OCI-LY3 (cell line): ENCODE data around the gene AUTS2.

Experiments
- EZH2phosphoT487 ChIP-seq: fragments of 200-600 bp; shearing (Covaris generic); IDR thresholded peaks from 2 replicates; pipeline ENCODE4 v1.6.1; 2018; ENCODE audit warnings: antibody characterized with exemption, mixed run types, low read depth
- TF ChIP-seq, protein P1 (sequence below): fragments of 200-600, 300-600 bp; sonication (generic); IDR thresholded peaks from 2 replicates; pipeline ENCODE4 v1.5.1; 2014; ENCODE audit warnings: antibody characterized with exemption, low read length, low read depth

DNA sequence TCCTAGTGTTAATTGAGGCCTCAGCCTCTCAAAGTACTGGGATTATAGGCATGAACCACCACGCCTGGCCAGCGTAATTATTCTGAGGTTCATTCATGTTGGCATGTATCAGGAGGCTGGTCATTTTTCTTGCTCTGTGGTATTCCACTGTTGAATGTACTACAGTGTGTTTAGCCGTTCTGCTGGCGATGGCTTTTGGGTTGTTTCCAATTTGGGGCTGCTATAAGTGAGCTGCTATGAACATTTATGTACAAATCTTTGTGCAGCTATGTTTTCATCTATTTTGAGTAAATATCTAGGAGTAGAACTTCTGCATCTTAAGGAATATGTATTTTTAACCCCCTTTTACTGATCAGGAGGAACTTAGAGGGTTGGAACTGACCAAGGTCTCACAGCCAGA lies 145.8 kb downstream of the AUTS2 start:
- TF ChIP-seq, protein P1, sequence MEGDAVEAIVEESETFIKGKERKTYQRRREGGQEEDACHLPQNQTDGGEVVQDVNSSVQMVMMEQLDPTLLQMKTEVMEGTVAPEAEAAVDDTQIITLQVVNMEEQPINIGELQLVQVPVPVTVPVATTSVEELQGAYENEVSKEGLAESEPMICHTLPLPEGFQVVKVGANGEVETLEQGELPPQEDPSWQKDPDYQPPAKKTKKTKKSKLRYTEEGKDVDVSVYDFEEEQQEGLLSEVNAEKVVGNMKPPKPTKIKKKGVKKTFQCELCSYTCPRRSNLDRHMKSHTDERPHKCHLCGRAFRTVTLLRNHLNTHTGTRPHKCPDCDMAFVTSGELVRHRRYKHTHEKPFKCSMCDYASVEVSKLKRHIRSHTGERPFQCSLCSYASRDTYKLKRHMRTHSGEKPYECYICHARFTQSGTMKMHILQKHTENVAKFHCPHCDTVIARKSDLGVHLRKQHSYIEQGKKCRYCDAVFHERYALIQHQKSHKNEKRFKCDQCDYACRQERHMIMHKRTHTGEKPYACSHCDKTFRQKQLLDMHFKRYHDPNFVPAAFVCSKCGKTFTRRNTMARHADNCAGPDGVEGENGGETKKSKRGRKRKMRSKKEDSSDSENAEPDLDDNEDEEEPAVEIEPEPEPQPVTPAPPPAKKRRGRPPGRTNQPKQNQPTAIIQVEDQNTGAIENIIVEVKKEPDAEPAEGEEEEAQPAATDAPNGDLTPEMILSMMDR = no peak
- no peak for TF ChIP-seq EZH2phosphoT487
